CD4-positive, alpha-beta T cell (primary cell): Measurements from ENCODE around the gene DIP2C. TPM values are rescaled to one million over a fixed set of nuclear protein-coding genes. Genes with fewer than 3 reads are reported as not detected.

Source experiments
- ATAC-seq: fragments of 200-7000 bp; cut with Tn5 transposase; one replicate; pipeline ENCODE4 v1.10.0; 2022; ENCODE audit warnings: mild to moderate bottlenecking; ENCODE audit not compliant: poor library complexity
- CTCF ChIA-PET: fragments of 350-600 bp; sonication (Branson Sonifier 250); formaldehyde crosslinking; loops from one replicate; lab custom pipeline; 2021; ENCODE audit warnings: antibody characterized with exemption, inconsistent platforms; lab: Charles Lee
- POLR2A ChIA-PET: fragments of 350-600 bp; sonication (Branson Sonifier 250); formaldehyde crosslinking; loops from one replicate; lab custom pipeline; 2021; ENCODE audit warnings: antibody characterized with exemption, inconsistent platforms; lab: Charles Lee
- DNase-seq, 14 experiments: peaks; one replicate each; pipeline ENCODE4 v3.0.0-alpha.2; 2013 to 2020; ENCODE audit warnings: mixed read lengths in 2 of 14
- H3K27ac ChIP-seq, 2 donors: one replicate each; pipeline versions ENCODE4 v1.5.1 to v1.7.0; 2013; ENCODE audit warnings: low read length in 2 of 2, low read depth in 1 of 2, mild to moderate bottlenecking in 1 of 2
- H3K27me3 ChIP-seq, 2 experiments: 1 replicate in 1 of 2; 2 replicates in 1 of 2; pipeline versions ENCODE4 v1.6.1 to v1.7.0; 2013; ENCODE audit warnings: low read length in 2 of 2, control low read depth in 1 of 2, mild to moderate bottlenecking in 1 of 2, moderate library complexity in 1 of 2; ENCODE audit not compliant: insufficient read depth in 2 of 2, control insufficient read depth in 1 of 2
- H3K36me3 ChIP-seq: one replicate; pipeline ENCODE4 v1.6.1; 2013; ENCODE audit warnings: low read length, control low read depth; ENCODE audit not compliant: insufficient read depth
- H3K4me1 ChIP-seq: one replicate; pipeline ENCODE4 v1.6.1; 2013; ENCODE audit warnings: low read length, control low read depth; ENCODE audit not compliant: insufficient read depth
- H3K4me3 ChIP-seq: one replicate; pipeline ENCODE4 v1.5.1; 2013; ENCODE audit warnings: mild to moderate bottlenecking, low read length, moderate library complexity
- H3K9me3 ChIP-seq, 2 experiments: 1 replicate in 1 of 2; 2 replicates in 1 of 2; pipeline versions ENCODE4 v1.6.1 to v1.7.0; 2013; ENCODE audit warnings: low read length in 2 of 2, mild to moderate bottlenecking in 2 of 2, control low read depth in 1 of 2, moderate library complexity in 1 of 2; ENCODE audit not compliant: control insufficient read depth in 1 of 2, insufficient read depth in 1 of 2
- H3K27ac Mint-ChIP-seq: one replicate; pipeline ENCODE4 v1.8.0; 2020; ENCODE audit warnings: mixed read lengths
- H3K27me3 Mint-ChIP-seq: one replicate; pipeline ENCODE4 v1.8.0; 2021; ENCODE audit warnings: mixed read lengths
- H3K36me3 Mint-ChIP-seq: one replicate; pipeline ENCODE4 v1.8.0; 2021; ENCODE audit warnings: low read depth, mixed read lengths
- H3K4me1 Mint-ChIP-seq: one replicate; pipeline ENCODE4 v1.8.0; 2021; ENCODE audit warnings: low read depth, mixed read lengths
- H3K4me3 Mint-ChIP-seq: one replicate; pipeline ENCODE4 v1.8.0; 2020; ENCODE audit warnings: mild to moderate bottlenecking, mixed read lengths
- H3K9me3 Mint-ChIP-seq: one replicate; pipeline ENCODE4 v1.8.0; 2020; ENCODE audit warnings: mixed read lengths
- CTCF ChIP-seq: fragments of 200-600 bp; IDR thresholded peaks from one replicate; pipeline ENCODE4 v1.8.0; 2022; ENCODE audit warnings: antibody characterized with exemption, mild to moderate bottlenecking
- intact Hi-C, 2 experiments: fragments of 100-400 bp; cut with DNase I in 1 of 2; cut with micrococcal nuclease in 1 of 2; formaldehyde crosslinking; loops; one replicate each; pipeline versions ENCODE4 v1.15.1 to v1.9.0; 2023 to 2025; cut with DNase I, micrococcal nuclease
- total RNA-seq, 174 experiments: library from RNA in 2 of 174; stranded (reverse) in 2 of 174; gene quantifications; one replicate each; pipeline ENCODE4 v1.2.3 and lab custom pipeline; 2021 to 2026

The DIP2C gene
- total RNA-seq, 2 experiments from 2014 or later = 4.1 TPM

- H3K4me1 Mint-ChIP-seq = peaks cover 12% of the 10 kb centered on the region
- TF ChIP-seq CTCF = no peak
- no peaks in the 10 kb centered on the region for H3K36me3 Mint-ChIP-seq
- no peak overlapping the region for H3K4me3 Mint-ChIP-seq
- Histone ChIP-seq H3K27me3 (peaks cover 0 to 8% of the 10 kb centered on the region in 2 experiments), H3K27ac (no peak overlapping the region), H3K36me3 (no peaks in the 10 kb centered on the region), H3K4me3 (no peak overlapping the region), H3K4me1 (no peaks in the 10 kb centered on the region), H3K9me3 (no peaks in the 10 kb centered on the region)
- intact Hi-C loops = no loop called here
- no peaks in the 10 kb centered on the region for H3K9me3 Mint-ChIP-seq
- peaks cover 50% of the 10 kb centered on the region for H3K27me3 Mint-ChIP-seq
- no peak for ATAC-seq
- CTCF ChIA-PET = no interaction called here
- DNase-seq = no peak
- POLR2A ChIA-PET = no interaction called here
- H3K27ac Mint-ChIP-seq = no peak overlapping the region
Measured at GRCh38 chr10:535952-536351, 153.5 kb downstream of the DIP2C start.

GRCh38 chr10:535051-535450 lies 154.4 kb downstream of the DIP2C start:
- no peaks in the 10 kb centered on the region for H3K9me3 Mint-ChIP-seq
- ChIA-PET CTCF (no interaction called here), POLR2A (no interaction called here)
- no peak overlapping the region for H3K27ac ChIP-seq
- no peaks in the 10 kb centered on the region for H3K36me3 ChIP-seq
- H3K9me3 ChIP-seq = no peaks in the 10 kb centered on the region
- H3K27ac Mint-ChIP-seq = no peak overlapping the region
- H3K27me3 ChIP-seq = peaks cover 0 to 6% of the 10 kb centered on the region in 2 experiments
- no peak for TF ChIP-seq CTCF
- ATAC-seq = no peak
- no peak for DNase-seq
- peaks cover 42% of the 10 kb centered on the region for H3K27me3 Mint-ChIP-seq
- intact Hi-C loops = no loop called here
- no peak overlapping the region for H3K4me3 ChIP-seq
- no peak overlapping the region for H3K4me3 Mint-ChIP-seq
- H3K36me3 Mint-ChIP-seq = no peaks in the 10 kb centered on the region
- H3K4me1 ChIP-seq = no peaks in the 10 kb centered on the region
- peaks cover 4% of the 10 kb centered on the region for H3K4me1 Mint-ChIP-seq

GRCh38 chr10:534047-534566 lies 155.4 kb downstream of the DIP2C start:
- no peaks in the 10 kb centered on the region for H3K36me3 Mint-ChIP-seq
- Histone ChIP-seq H3K27me3 (no peaks in the 10 kb centered on the region), H3K36me3 (no peaks in the 10 kb centered on the region), H3K9me3 (no peaks in the 10 kb centered on the region), H3K4me3 (no peak overlapping the region), H3K27ac (no peak overlapping the region), H3K4me1 (no peaks in the 10 kb centered on the region)
- H3K27me3 Mint-ChIP-seq = peaks cover 34% of the 10 kb centered on the region
- DNase-seq = no peak
- H3K9me3 Mint-ChIP-seq = no peaks in the 10 kb centered on the region
- TF ChIP-seq CTCF = no peak
- no peaks in the 10 kb centered on the region for H3K4me1 Mint-ChIP-seq
- POLR2A ChIA-PET = no interaction called here
- no peak for ATAC-seq
- CTCF ChIA-PET = no interaction called here
- no peak overlapping the region for H3K27ac Mint-ChIP-seq
- H3K4me3 Mint-ChIP-seq = no peak overlapping the region
- intact Hi-C loops = no loop called here
